Stomach (tissue), 4 donors: ENCODE measurements around the gene CYTIP.

Source experiments
- CTCF ChIP-seq, 7 experiments: fragments of 450-650 bp in 4 of 7; fragments of 200-600 bp in 3 of 7; sonication (generic) in 3 of 7; IDR thresholded peaks; one replicate each; pipeline ENCODE4 v1.5.1; 2016 to 2019; ENCODE audit warnings: antibody characterized with exemption in 7 of 7, control low read depth in 2 of 7, mild to moderate bottlenecking in 1 of 7
- EP300 ChIP-seq: sonication (generic); formaldehyde crosslinking; IDR thresholded peaks from one replicate; pipeline ENCODE4 v1.6.1; 2017; ENCODE audit warnings: antibody characterized with exemption
- POLR2A ChIP-seq, 4 donors: fragments of 450-650 bp; IDR thresholded peaks; one replicate each; pipeline ENCODE4 v1.6.1; 2016; ENCODE audit warnings: antibody characterized with exemption in 4 of 4, control low read depth in 2 of 4, mild to moderate bottlenecking in 1 of 4, moderate library complexity in 1 of 4
- POLR2AphosphoS5 ChIP-seq, 3 donors: sonication (generic); formaldehyde crosslinking; IDR thresholded peaks; one replicate each; pipeline ENCODE4 v1.6.1; 2016; ENCODE audit warnings: antibody characterized with exemption in 3 of 3

GRCh38 chr2:157421331-157421944 is 22.5 kb downstream of the CYTIP start:
- TF ChIP-seq CTCF (IDR thresholded peaks at IDR 0.05) (no peak), POLR2AphosphoS5 (IDR thresholded peaks at IDR 0.05) (no peak), POLR2A (IDR thresholded peaks at IDR 0.05) (no peak), EP300 (no peak)
